CD4-positive, CD25-positive, alpha-beta regulatory T cell (primary cell): Measurements from ENCODE around the gene RFX2. TPM values are rescaled to one million over a fixed set of nuclear protein-coding genes. Genes with fewer than 3 reads are reported as not detected.

ENCODE experiments used
- ATAC-seq, 2 donors: fragments of 150-1000 bp; cut with Tn5 transposase; one replicate each; pipeline ENCODE4 v1.10.0; 2021; ENCODE audit warnings: low read depth in 2 of 2, moderate number of reproducible peaks in 2 of 2, moderate library complexity in 1 of 2
- DNase-seq, 3 donors: peaks; one replicate each; pipeline versions ENCODE4 v3.0.0 to v3.0.0-alpha.2; 2012 to 2022; ENCODE audit warnings: mixed read lengths in 1 of 3
- H3K27ac ChIP-seq: one replicate; pipeline ENCODE4 v1.7.0; 2013; ENCODE audit warnings: mild to moderate bottlenecking, low read length; ENCODE audit not compliant: insufficient read depth, poor library complexity, severe bottlenecking
- H3K27me3 ChIP-seq: one replicate; pipeline ENCODE4 v1.7.0; 2013; ENCODE audit warnings: low read length; ENCODE audit not compliant: control insufficient read depth, insufficient read depth
- H3K36me3 ChIP-seq: one replicate; pipeline ENCODE4 v1.7.0; 2013; ENCODE audit warnings: mild to moderate bottlenecking, low read length, moderate library complexity; ENCODE audit not compliant: control insufficient read depth, insufficient read depth
- H3K4me1 ChIP-seq: 2 replicates; pipeline ENCODE4 v1.7.0; 2013; ENCODE audit warnings: mild to moderate bottlenecking, low read length; ENCODE audit not compliant: insufficient read depth, control insufficient read depth, poor library complexity, severe bottlenecking
- H3K4me3 ChIP-seq: one replicate; pipeline ENCODE4 v1.7.0; 2013; ENCODE audit warnings: low read depth, mild to moderate bottlenecking, low read length, moderate library complexity
- H3K9me3 ChIP-seq, 2 experiments: 1 replicate in 1 of 2; 2 replicates in 1 of 2; pipeline ENCODE4 v1.7.0; 2013; ENCODE audit warnings: low read length in 2 of 2, mild to moderate bottlenecking in 1 of 2, moderate library complexity in 1 of 2; ENCODE audit not compliant: control insufficient read depth in 2 of 2
- H3K27ac Mint-ChIP-seq, 3 donors: one replicate each; pipeline ENCODE4 v1.8.0; 2020 to 2022; ENCODE audit warnings: mild to moderate bottlenecking in 3 of 3, mixed read lengths in 3 of 3, moderate library complexity in 2 of 3
- H3K27me3 Mint-ChIP-seq: one replicate; pipeline ENCODE4 v1.8.0; 2022; ENCODE audit warnings: mild to moderate bottlenecking, mixed read lengths
- H3K36me3 Mint-ChIP-seq: one replicate; pipeline ENCODE4 v1.8.0; 2020; ENCODE audit warnings: mixed read lengths
- H3K4me1 Mint-ChIP-seq, 4 donors: one replicate each; pipeline ENCODE4 v1.8.0; 2020 to 2022; ENCODE audit warnings: mixed read lengths in 4 of 4, mild to moderate bottlenecking in 1 of 4
- H3K4me3 Mint-ChIP-seq, 4 donors: one replicate each; pipeline ENCODE4 v1.8.0; 2020 to 2022; ENCODE audit warnings: mild to moderate bottlenecking in 4 of 4, mixed read lengths in 4 of 4, moderate library complexity in 3 of 4
- H3K9me3 Mint-ChIP-seq, 7 donors: one replicate each; pipeline ENCODE4 v1.8.0; 2020 to 2022; ENCODE audit warnings: mixed read lengths in 7 of 7, mild to moderate bottlenecking in 3 of 7, moderate library complexity in 2 of 7
- polyA plus RNA-seq, 4 donors: library from polyadenylated mRNA; unstranded; fragments of 300-500 nt; fragmentation: Illumina TruSeq; gene quantifications; one replicate each; pipeline ENCODE4 v1.2.3, GENCODE V29; 2021
- total RNA-seq: library from RNA; stranded (reverse); gene quantifications from one replicate; pipeline ENCODE4 v1.2.3, GENCODE V29; 2022

RFX2 gene
- total and polyA plus RNA-seq, 5 donors from 2014 or later = 1.3 to 3.3 (median 2.3) TPM

- Histone ChIP-seq H3K4me3 (no peak overlapping the region), H3K9me3 (no peaks in the 10 kb centered on the region), H3K4me1 (peaks cover 21% of the 10 kb centered on the region), H3K27me3 (no peaks in the 10 kb centered on the region), H3K27ac (no peak overlapping the region), H3K36me3 (no peaks in the 10 kb centered on the region)
- no peak for ATAC-seq
- no peak for DNase-seq
- Mint-ChIP-seq H3K27me3 (peaks cover 14% of the 10 kb centered on the region), H3K4me1 (peaks cover 12 to 27% (median 17%) of the 10 kb centered on the region in 4 donors), H3K36me3 (no peaks in the 10 kb centered on the region), H3K9me3 (peaks cover 0 to 2% (median 0%) of the 10 kb centered on the region in 7 donors), H3K4me3 (no peak overlapping the region), H3K27ac (peak overlapping the region in 1 of 3 donors; percentile 26)
Observed at GRCh38 chr19:6084821-6085220, 25.5 kb downstream of the RFX2 start.

- Mint-ChIP-seq H3K4me1 (peaks cover 0 to 3% (median 0%) of the 10 kb centered on the region in 4 donors), H3K4me3 (no peak overlapping the region), H3K36me3 (no peaks in the 10 kb centered on the region), H3K9me3 (peaks cover 0 to 3% (median 0%) of the 10 kb centered on the region in 7 donors), H3K27ac (peak overlapping the region in 2 of 3 donors; percentile 67 to 75), H3K27me3 (no peaks in the 10 kb centered on the region)
- Histone ChIP-seq H3K27ac (no peak overlapping the region), H3K27me3 (no peaks in the 10 kb centered on the region), H3K9me3 (no peaks in the 10 kb centered on the region), H3K36me3 (no peaks in the 10 kb centered on the region), H3K4me1 (no peaks in the 10 kb centered on the region), H3K4me3 (no peak overlapping the region)
- ATAC-seq (no peak), DNase-seq (no peak)
Observed at GRCh38 chr19:6079107-6079506, 31.2 kb downstream of the RFX2 start.

GRCh38 chr19:6078068-6078467 lies 32.2 kb downstream of the RFX2 start:
- no peak overlapping the region for H3K4me3 Mint-ChIP-seq
- H3K36me3 Mint-ChIP-seq = no peaks in the 10 kb centered on the region
- ATAC-seq (no peak), DNase-seq (no peak)
- H3K4me1 Mint-ChIP-seq = peaks cover 0 to 3% (median 0%) of the 10 kb centered on the region in 4 donors
- no peaks in the 10 kb centered on the region for H3K27me3 Mint-ChIP-seq
- no peak overlapping the region for H3K27ac Mint-ChIP-seq
- no peaks in the 10 kb centered on the region for H3K36me3 ChIP-seq
- no peaks in the 10 kb centered on the region for H3K27me3 ChIP-seq
- H3K27ac ChIP-seq = no peak overlapping the region
- peaks cover 0 to 3% (median 0%) of the 10 kb centered on the region in 7 donors for H3K9me3 Mint-ChIP-seq
- no peaks in the 10 kb centered on the region for H3K4me1 ChIP-seq
- H3K4me3 ChIP-seq = no peak overlapping the region
- no peaks in the 10 kb centered on the region for H3K9me3 ChIP-seq

GRCh38 chr19:6076675-6077463 lies 33.4 kb downstream of the RFX2 start:
- Histone ChIP-seq H3K27me3 (no peaks in the 10 kb centered on the region), H3K4me3 (no peak overlapping the region), H3K27ac (no peak overlapping the region), H3K9me3 (no peaks in the 10 kb centered on the region), H3K4me1 (no peaks in the 10 kb centered on the region), H3K36me3 (no peaks in the 10 kb centered on the region)
- Mint-ChIP-seq H3K4me1 (peaks cover 0 to 3% (median 0%) of the 10 kb centered on the region in 4 donors), H3K9me3 (peaks cover 0 to 2% (median 0%) of the 10 kb centered on the region in 7 donors), H3K27me3 (no peaks in the 10 kb centered on the region), H3K4me3 (no peak overlapping the region), H3K36me3 (no peaks in the 10 kb centered on the region), H3K27ac (no peak overlapping the region)
- DNase-seq (no peak), ATAC-seq (no peak)

DNA sequence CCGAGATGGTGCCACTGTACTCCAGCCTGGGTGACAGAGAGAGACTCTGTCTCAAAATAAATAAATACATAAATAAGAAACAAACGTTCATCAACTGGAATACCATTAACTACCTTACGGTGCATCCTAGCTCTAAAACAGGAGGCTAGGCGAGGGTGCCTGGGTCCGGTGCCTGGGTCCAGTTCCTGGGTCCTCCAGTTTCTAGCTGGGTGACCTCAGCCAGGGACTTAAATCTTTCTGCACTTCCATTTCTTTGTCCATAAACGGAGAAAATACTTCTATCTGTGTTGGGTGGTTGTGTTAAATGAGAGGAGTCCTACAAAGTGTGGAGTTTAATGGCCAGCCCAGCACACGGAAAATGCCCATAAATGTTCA lies 34.0 kb downstream of the RFX2 start:
- Histone ChIP-seq H3K36me3 (no peaks in the 10 kb centered on the region), H3K27ac (no peak overlapping the region), H3K4me1 (no peaks in the 10 kb centered on the region), H3K9me3 (no peaks in the 10 kb centered on the region), H3K27me3 (no peaks in the 10 kb centered on the region), H3K4me3 (no peak overlapping the region)
- no peaks in the 10 kb centered on the region for H3K36me3 Mint-ChIP-seq
- peaks cover 0 to 3% (median 0%) of the 10 kb centered on the region in 4 donors for H3K4me1 Mint-ChIP-seq
- DNase-seq (no peak), ATAC-seq (no peak)
- H3K9me3 Mint-ChIP-seq = peaks cover 0 to 2% (median 0%) of the 10 kb centered on the region in 7 donors
- H3K27ac Mint-ChIP-seq = no peak overlapping the region
- no peak overlapping the region for H3K4me3 Mint-ChIP-seq
- H3K27me3 Mint-ChIP-seq = no peaks in the 10 kb centered on the region

DNA sequence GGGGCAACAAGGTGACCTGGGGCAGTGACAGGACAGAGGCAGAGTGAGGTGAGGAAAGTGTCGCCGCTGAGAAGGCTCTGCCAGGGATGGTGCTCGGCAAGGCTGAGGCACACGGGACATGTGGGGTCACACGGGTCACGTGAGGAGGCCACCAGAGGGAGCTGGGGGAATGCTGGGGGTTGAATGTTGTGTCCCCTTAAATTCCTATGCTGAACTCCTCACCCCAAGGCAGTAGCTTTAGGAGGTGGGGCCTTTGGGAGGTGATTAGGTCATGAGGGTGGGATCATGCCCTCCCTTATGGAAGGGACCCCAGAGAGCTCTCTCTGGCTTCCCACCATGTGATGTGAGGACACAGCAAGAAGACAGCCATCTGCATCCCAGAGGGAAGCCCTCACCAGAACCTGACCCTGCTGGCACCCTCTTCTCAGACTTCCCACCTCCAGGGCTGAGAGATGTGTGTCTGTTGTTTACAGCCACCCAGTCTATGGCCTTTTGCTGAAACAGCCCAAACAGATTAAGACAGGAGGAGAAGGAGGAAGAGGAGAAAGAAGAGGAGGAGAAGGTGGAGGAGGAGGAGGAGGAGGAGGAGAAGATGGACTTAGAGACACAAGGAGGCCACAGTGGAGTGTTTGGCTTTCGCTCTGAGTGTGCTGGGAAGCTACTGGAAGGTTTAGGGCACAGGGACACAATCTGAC lies 35.4 kb downstream of the RFX2 start:
- Histone ChIP-seq H3K4me3 (no peak overlapping the region), H3K4me1 (no peaks in the 10 kb centered on the region), H3K27ac (no peak overlapping the region), H3K9me3 (no peaks in the 10 kb centered on the region), H3K27me3 (no peaks in the 10 kb centered on the region), H3K36me3 (no peaks in the 10 kb centered on the region)
- H3K9me3 Mint-ChIP-seq = peaks cover 0 to 3% (median 0%) of the 10 kb centered on the region in 7 donors
- DNase-seq (no peak), ATAC-seq (no peak)
- H3K4me1 Mint-ChIP-seq = peaks cover 0 to 8% (median 5%) of the 10 kb centered on the region in 4 donors
- no peaks in the 10 kb centered on the region for H3K27me3 Mint-ChIP-seq
- H3K4me3 Mint-ChIP-seq = no peak overlapping the region
- peaks cover 6% of the 10 kb centered on the region for H3K36me3 Mint-ChIP-seq
- H3K27ac Mint-ChIP-seq = peak overlapping the region in 1 of 3 donors; percentile 15

DNA sequence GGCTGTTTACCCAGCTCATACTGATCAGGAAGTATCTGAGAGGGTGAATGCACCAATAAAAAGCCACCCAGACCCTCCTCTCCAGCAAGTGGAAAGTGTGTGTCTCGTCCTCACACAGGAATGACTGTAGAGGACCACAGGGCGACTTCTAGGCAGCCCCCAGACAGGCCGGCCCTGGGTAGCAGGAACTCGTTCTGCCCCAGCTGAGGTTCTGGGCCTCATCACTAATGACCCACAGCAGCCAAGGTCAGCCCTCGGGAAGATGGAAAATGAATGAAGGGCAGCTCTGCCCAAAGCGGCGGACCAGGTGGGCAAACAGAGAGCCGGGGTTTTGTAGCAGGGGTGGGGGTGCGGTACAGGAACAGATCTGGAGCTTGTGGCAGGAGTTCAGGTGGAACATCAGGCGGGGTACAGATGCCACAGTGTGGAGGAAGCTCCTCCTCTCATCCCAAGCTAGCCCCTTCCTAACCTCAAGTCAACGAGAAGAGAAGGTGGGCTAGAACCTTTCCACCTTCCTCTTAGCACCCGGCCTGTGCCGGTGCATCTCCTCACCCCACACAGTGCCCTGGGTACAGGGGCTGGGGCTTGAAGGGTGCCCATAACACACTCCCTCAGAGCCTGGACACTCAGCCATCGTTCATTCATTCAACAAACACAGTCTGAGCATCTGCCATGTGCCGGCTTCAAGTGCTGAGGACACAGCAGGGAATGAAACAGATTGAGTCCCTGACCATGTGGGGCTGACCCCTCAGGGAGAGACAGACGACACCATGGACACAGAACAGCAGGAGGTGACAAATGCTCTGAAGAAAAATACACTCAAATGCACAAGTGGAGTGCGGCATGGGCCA lies 36.2 kb downstream of the RFX2 start:
- Mint-ChIP-seq H3K27ac (peak overlapping the region in 1 of 3 donors; percentile 15), H3K9me3 (peaks cover 0 to 3% (median 0%) of the 10 kb centered on the region in 7 donors), H3K27me3 (peaks cover 6% of the 10 kb centered on the region), H3K4me1 (peaks cover 6 to 11% (median 9%) of the 10 kb centered on the region in 4 donors), H3K36me3 (peaks cover 12% of the 10 kb centered on the region), H3K4me3 (no peak overlapping the region)
- Histone ChIP-seq H3K27ac (no peak overlapping the region), H3K9me3 (no peaks in the 10 kb centered on the region), H3K36me3 (no peaks in the 10 kb centered on the region), H3K27me3 (no peaks in the 10 kb centered on the region), H3K4me1 (no peaks in the 10 kb centered on the region), H3K4me3 (no peak overlapping the region)
- no peak for ATAC-seq
- DNase-seq = no peak
